GM12891 (cell line): ENCODE data around the gene KCNIP1.

ENCODE experiments used
- POLR2A ChIP-seq: IDR thresholded peaks from 2 replicates; pipeline ENCODE4 v1.6.1; 2011; ENCODE audit warnings: low read depth, low read length, control low read depth
- POLR2AphosphoS5 ChIP-seq: IDR thresholded peaks from 2 replicates; pipeline ENCODE4 v1.6.1; 2011; ENCODE audit warnings: low read depth, low read length, control low read depth
- SPI1 ChIP-seq: IDR thresholded peaks from 2 replicates; pipeline ENCODE4 v1.6.1; 2011; ENCODE audit warnings: low read depth, low read length, control low read depth
- TAF1 ChIP-seq: IDR thresholded peaks from 2 replicates; pipeline ENCODE4 v1.6.1; 2011; ENCODE audit warnings: low read depth, low read length, control low read depth

GRCh38 chr5:170503990-170504596 is at the start of gene KCNIP1:
- TF ChIP-seq POLR2AphosphoS5 (no peak), TAF1 (no peak), POLR2A (no peak), SPI1 (no peak)
